Ascending aorta (tissue), 2 donors: ENCODE results near the gene PTP4A2. TPM values are rescaled to one million over a fixed set of nuclear protein-coding genes. Genes with fewer than 3 reads are reported as not detected.

ENCODE experiments used
- DNase-seq, 2 donors: peaks; one replicate each; pipeline ENCODE4 v3.0.0-alpha.2; 2019; ENCODE audit warnings: low spot score in 2 of 2
- H3K27ac ChIP-seq, 2 donors: fragments of 200-600 bp; sonication (generic); one replicate each; pipeline ENCODE4 v1.5.1; 2016 to 2017; ENCODE audit warnings: mild to moderate bottlenecking in 1 of 2
- H3K27me3 ChIP-seq: fragments of 200-600 bp; sonication (generic); one replicate; pipeline ENCODE4 v1.5.1; 2017
- H3K36me3 ChIP-seq, 2 donors: fragments of 200-600 bp; sonication (generic); one replicate each; pipeline ENCODE4 v1.5.1; 2016
- H3K4me1 ChIP-seq, 2 donors: fragments of 200-600 bp; sonication (generic); one replicate each; pipeline ENCODE4 v1.5.1; 2016 to 2017; ENCODE audit warnings: mild to moderate bottlenecking in 1 of 2
- H3K4me3 ChIP-seq, 2 donors: fragments of 200-600 bp; sonication (generic); one replicate each; pipeline ENCODE4 v1.5.1; 2016 to 2017; ENCODE audit warnings: mild to moderate bottlenecking in 1 of 2
- H3K9me3 ChIP-seq, 2 donors: fragments of 200-600 bp; sonication (generic); one replicate each; pipeline ENCODE4 v1.5.1; 2016
- intact Hi-C: fragments of 100-400 bp; cut with DNase I; formaldehyde crosslinking; loops from one replicate; pipeline ENCODE4 v1.15.1; 2023
- total RNA-seq: library from RNA; depleted of rRNA; stranded (reverse); fragments of >200 nt; gene quantifications from one replicate; pipeline ENCODE4 v1.1.0, GENCODE V29; 2016
- TF ChIP-seq, protein P1 (sequence below), 3 experiments: fragments of 200-600 bp in 2 of 3; fragments of 450-650 bp in 1 of 3; sonication (generic) in 2 of 3; IDR thresholded peaks; one replicate each; pipeline ENCODE4 v1.5.1; 2016 to 2019; ENCODE audit warnings: antibody characterized with exemption in 3 of 3, mild to moderate bottlenecking in 1 of 3, moderate library complexity in 1 of 3

The PTP4A2 gene
- total RNA-seq, 1 donor from 2014 or later, result 174 TPM

DNA sequence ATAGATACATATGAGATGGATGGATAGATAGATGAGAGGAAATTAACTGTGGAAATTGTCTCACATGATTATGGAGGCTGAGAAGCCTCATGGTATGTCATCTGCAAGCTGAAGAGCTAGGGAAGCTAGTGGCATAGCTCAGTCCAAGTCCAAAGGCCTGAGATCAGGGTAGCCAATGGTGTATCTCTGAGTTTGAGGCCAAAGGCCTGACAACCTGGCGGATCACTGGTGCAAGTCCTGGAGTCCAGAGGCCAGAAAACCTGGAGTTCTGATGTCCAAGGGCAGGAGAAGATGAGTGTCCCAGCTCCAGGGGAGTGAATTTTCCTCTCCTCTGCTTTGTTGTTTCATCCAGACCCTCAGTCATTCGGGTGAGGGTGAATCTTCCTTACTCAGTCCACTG is 78.4 kb downstream of the PTP4A2 start:
- Histone ChIP-seq H3K9me3 (no peaks in the 10 kb centered on the region), H3K4me3 (no peak overlapping the region), H3K27me3 (no peaks in the 10 kb centered on the region), H3K4me1 (no peaks in the 10 kb centered on the region), H3K36me3 (no peaks in the 10 kb centered on the region), H3K27ac (no peak overlapping the region)
- intact Hi-C loops, result no loop called here
- DNase-seq, result no peak
- TF ChIP-seq, protein P1, sequence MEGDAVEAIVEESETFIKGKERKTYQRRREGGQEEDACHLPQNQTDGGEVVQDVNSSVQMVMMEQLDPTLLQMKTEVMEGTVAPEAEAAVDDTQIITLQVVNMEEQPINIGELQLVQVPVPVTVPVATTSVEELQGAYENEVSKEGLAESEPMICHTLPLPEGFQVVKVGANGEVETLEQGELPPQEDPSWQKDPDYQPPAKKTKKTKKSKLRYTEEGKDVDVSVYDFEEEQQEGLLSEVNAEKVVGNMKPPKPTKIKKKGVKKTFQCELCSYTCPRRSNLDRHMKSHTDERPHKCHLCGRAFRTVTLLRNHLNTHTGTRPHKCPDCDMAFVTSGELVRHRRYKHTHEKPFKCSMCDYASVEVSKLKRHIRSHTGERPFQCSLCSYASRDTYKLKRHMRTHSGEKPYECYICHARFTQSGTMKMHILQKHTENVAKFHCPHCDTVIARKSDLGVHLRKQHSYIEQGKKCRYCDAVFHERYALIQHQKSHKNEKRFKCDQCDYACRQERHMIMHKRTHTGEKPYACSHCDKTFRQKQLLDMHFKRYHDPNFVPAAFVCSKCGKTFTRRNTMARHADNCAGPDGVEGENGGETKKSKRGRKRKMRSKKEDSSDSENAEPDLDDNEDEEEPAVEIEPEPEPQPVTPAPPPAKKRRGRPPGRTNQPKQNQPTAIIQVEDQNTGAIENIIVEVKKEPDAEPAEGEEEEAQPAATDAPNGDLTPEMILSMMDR (IDR thresholded peaks at IDR 0.05), result no peak

DNA sequence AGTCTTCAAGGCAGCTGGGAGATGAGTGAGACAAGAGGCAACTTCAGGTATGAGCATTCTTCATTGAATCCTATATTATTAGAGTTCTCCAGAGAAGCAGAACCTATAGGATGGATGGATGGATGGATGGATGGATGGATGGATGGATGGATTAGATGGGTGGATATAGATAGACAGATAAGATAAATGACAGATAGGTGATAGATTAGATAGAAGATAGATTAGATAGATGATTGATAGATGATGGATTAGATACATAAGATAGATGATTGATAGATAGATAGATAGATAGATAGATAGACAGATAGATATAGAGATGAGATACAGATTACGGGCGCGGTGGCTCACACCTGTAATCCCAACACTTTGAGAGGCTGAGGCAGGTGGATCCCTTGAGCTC is 79.1 kb downstream of the PTP4A2 start:
- H3K36me3 ChIP-seq, result no peaks in the 10 kb centered on the region
- H3K27me3 ChIP-seq, result no peaks in the 10 kb centered on the region
- no peaks in the 10 kb centered on the region for H3K4me1 ChIP-seq
- no peaks in the 10 kb centered on the region for H3K9me3 ChIP-seq
- no peak overlapping the region for H3K4me3 ChIP-seq
- TF ChIP-seq, protein P1 (IDR thresholded peaks at IDR 0.05), result no peak
- no peak overlapping the region for H3K27ac ChIP-seq
- DNase-seq, result no peak
- intact Hi-C loops, result no loop called here

DNA sequence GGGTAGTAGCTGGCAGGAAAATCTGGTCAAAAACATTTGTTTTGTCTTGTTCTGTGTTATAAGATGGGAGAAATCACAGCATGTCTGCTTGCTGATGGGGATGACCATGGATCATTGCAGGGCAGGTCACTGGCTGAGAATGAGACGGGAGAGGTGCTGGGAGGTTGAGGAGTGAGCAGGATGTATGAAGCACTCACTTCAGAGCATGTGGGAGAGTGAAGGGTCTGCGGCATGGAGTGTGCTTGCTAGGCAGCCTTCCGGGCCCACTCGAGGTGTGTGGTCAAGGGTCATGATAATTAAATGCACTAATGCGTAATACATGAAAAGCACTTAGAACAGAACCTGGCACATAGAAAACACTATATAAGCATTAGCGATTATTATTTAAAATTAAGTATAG is 80.3 kb downstream of the PTP4A2 start:
- TF ChIP-seq, protein P1 (IDR thresholded peaks at IDR 0.05), result no peak
- Histone ChIP-seq H3K27me3 (no peaks in the 10 kb centered on the region), H3K4me3 (no peak overlapping the region), H3K9me3 (no peaks in the 10 kb centered on the region), H3K27ac (no peak overlapping the region), H3K4me1 (no peaks in the 10 kb centered on the region), H3K36me3 (no peaks in the 10 kb centered on the region)
- no peak for DNase-seq
- intact Hi-C loops, result no loop called here

Other genes starting within 250 kb of the PTP4A2 start
- gene COL16A1, start 234.4 kb downstream of the PTP4A2 start, total RNA-seq, result 339 TPM
- 1.9 TPM for gene ADGRB2, start 174.0 kb downstream of the PTP4A2 start, total RNA-seq
- 30.7 TPM for gene SPOCD1, start 122.3 kb downstream of the PTP4A2 start, total RNA-seq
- gene KHDRBS1, start 75.5 kb upstream of the PTP4A2 start, total RNA-seq, result 120 TPM
- gene TMEM39B, start 134.6 kb upstream of the PTP4A2 start, total RNA-seq, result 2.6 TPM
- 26.1 TPM for gene KPNA6, start 169.7 kb upstream of the PTP4A2 start, total RNA-seq
- gene TXLNA, start 241.3 kb upstream of the PTP4A2 start, total RNA-seq, result 83.8 TPM